WERI-Rb-1 (cell line): ENCODE data around the gene ABCB11.

Experiments
- DNase-seq: peaks from one replicate; pipeline ENCODE4 v3.0.0-alpha.2; 2020
- H3K27ac ChIP-seq: fragments of 250-450 bp; sonication (Bioruptor Pico); 2 replicates; pipeline ENCODE4 v1.5.1; 2020; ENCODE audit warnings: mild to moderate bottlenecking, moderate library complexity
- H3K27me3 ChIP-seq: fragments of 250-450 bp; sonication (Bioruptor Pico); 2 replicates; pipeline ENCODE4 v1.5.1; 2021; ENCODE audit warnings: mild to moderate bottlenecking, low read depth, moderate library complexity; ENCODE audit not compliant: insufficient read depth, severe bottlenecking
- H3K36me3 ChIP-seq: fragments of 250-450 bp; sonication (Bioruptor Pico); 2 replicates; pipeline ENCODE4 v1.5.1; 2020; ENCODE audit warnings: mild to moderate bottlenecking, moderate library complexity
- H3K4me3 ChIP-seq: 2 replicates; pipeline ENCODE4 v1.5.1; 2011; ENCODE audit warnings: low read depth, mild to moderate bottlenecking, control low read depth, low read length
- H3K9me3 ChIP-seq: fragments of 250-450 bp; sonication (Bioruptor Pico); 2 replicates; pipeline ENCODE4 v1.5.1; 2021; ENCODE audit warnings: mild to moderate bottlenecking, moderate library complexity; ENCODE audit not compliant: severe bottlenecking
- TF ChIP-seq, protein P1 (sequence below): IDR thresholded peaks from 2 replicates; pipeline ENCODE4 v1.5.1; 2011; ENCODE audit warnings: low read depth, mild to moderate bottlenecking, control low read depth, inconsistent platforms, low read length

The ABCB11 gene

DNA sequence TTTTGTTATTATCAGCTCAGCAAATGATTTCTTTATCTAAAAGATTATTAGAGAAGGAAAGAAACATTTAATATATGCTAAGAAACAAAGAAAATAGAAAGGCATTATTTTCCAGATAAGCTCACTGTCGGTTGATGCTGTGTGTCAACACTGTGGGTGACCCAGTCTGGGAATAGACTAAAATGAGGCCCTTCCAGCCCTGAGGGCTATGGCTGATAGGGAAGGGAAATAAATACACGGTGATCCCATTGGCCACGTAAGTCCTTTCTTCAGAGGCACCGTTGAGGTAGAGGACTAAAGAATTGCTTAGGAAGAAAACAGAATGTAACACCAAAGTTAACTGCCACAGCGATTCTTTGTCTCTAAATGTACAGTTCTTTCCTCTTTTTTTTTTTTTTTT is 1.8 kb downstream of the ABCB11 start:
- Histone ChIP-seq H3K9me3 (no peaks in the 10 kb centered on the region), H3K36me3 (no peaks in the 10 kb centered on the region), H3K27ac (no peak overlapping the region), H3K27me3 (no peaks in the 10 kb centered on the region), H3K4me3 (no peak overlapping the region)
- TF ChIP-seq, protein P1, sequence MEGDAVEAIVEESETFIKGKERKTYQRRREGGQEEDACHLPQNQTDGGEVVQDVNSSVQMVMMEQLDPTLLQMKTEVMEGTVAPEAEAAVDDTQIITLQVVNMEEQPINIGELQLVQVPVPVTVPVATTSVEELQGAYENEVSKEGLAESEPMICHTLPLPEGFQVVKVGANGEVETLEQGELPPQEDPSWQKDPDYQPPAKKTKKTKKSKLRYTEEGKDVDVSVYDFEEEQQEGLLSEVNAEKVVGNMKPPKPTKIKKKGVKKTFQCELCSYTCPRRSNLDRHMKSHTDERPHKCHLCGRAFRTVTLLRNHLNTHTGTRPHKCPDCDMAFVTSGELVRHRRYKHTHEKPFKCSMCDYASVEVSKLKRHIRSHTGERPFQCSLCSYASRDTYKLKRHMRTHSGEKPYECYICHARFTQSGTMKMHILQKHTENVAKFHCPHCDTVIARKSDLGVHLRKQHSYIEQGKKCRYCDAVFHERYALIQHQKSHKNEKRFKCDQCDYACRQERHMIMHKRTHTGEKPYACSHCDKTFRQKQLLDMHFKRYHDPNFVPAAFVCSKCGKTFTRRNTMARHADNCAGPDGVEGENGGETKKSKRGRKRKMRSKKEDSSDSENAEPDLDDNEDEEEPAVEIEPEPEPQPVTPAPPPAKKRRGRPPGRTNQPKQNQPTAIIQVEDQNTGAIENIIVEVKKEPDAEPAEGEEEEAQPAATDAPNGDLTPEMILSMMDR = no peak
- no peak for DNase-seq

DNA sequence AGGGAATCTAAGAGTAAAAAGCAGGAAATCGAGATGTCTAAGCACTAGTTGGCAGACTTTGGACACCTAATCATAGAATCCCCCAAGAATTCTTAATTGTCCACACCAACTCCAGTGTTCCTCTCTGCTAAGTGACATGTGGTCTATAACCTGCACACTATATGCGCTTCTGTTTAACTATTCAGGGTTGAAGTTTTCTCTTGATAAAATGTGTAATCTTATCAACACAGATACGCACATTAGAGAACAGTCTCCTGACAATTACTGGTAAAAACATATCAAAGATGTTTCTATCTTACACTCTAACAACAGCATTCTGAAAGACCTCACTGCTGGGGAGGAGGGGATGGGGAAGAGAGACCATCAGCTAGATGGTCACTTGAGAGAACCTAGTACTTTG is 3.9 kb downstream of the ABCB11 start:
- TF ChIP-seq, protein P1 = no peak
- no peaks in the 10 kb centered on the region for H3K27me3 ChIP-seq
- no peak for DNase-seq
- H3K36me3 ChIP-seq = no peaks in the 10 kb centered on the region
- no peaks in the 10 kb centered on the region for H3K9me3 ChIP-seq
- H3K4me3 ChIP-seq = no peak overlapping the region
- H3K27ac ChIP-seq = no peak overlapping the region

DNA sequence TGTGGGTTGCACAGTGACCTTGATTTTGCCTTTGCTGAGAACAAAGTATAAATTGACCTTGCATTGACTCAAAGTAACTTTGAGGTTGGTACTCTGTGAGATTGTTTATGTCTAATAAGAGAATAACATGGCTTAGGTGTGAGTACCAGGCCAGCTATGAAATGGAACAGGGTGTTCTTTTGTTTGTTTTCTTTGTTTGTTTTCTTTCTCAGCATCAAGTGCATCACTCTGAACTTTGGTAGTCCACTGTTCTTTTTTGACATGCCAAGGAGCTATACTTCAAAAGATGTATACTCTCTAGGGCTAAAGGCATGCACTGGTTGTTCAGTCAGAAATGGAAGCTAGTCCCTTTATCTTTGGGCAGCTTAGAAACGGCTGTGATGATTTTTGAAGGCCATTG is 5.1 kb downstream of the ABCB11 start:
- Histone ChIP-seq H3K36me3 (no peaks in the 10 kb centered on the region), H3K4me3 (no peak overlapping the region), H3K9me3 (no peaks in the 10 kb centered on the region), H3K27ac (no peak overlapping the region), H3K27me3 (no peaks in the 10 kb centered on the region)
- TF ChIP-seq, protein P1 = no peak
- no peak for DNase-seq

DNA sequence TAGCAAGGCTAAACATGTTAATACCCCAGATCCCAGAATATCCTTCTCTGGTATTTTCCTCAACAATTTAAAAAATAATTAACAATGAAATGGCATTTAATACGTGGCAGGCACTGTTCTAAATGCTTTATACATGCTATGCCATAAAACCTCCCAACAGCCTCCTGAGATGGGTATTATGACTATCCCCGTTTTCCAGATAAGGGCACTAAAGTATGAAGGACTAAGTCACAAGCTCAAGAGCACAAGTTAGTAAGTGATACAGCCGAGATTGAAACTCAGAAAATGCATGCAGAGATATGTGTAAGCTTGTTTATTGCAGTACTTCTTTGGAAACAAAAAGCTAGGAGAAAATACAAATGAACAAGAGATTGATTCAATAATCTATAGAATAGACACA is 8.0 kb downstream of the ABCB11 start:
- no peak for DNase-seq
- Histone ChIP-seq H3K27ac (no peak overlapping the region), H3K36me3 (no peaks in the 10 kb centered on the region), H3K9me3 (no peaks in the 10 kb centered on the region), H3K27me3 (no peaks in the 10 kb centered on the region), H3K4me3 (no peak overlapping the region)
- TF ChIP-seq, protein P1 = no peak

DNA sequence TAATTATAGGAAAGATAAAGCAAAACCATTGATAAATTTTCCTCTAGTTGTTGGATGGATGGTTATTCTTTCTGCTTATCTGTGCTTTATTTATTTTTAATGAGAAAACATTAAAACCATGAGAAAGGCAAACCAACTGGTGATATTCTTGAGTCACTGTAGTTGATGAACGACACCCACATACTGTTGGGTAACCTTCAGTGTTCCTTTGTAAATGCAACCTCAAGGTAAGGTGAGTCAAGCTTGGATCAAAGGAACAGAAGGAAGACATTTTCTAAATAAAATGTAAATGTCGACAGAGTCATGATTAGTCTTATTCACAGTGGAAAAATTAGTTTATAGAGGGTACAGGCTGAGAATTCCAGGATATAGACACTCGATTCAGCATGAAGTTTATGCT is 12.7 kb downstream of the ABCB11 start:
- H3K36me3 ChIP-seq = no peaks in the 10 kb centered on the region
- TF ChIP-seq, protein P1 = no peak
- H3K27me3 ChIP-seq = no peaks in the 10 kb centered on the region
- H3K27ac ChIP-seq = no peak overlapping the region
- H3K4me3 ChIP-seq = no peak overlapping the region
- DNase-seq = no peak
- no peaks in the 10 kb centered on the region for H3K9me3 ChIP-seq

DNA sequence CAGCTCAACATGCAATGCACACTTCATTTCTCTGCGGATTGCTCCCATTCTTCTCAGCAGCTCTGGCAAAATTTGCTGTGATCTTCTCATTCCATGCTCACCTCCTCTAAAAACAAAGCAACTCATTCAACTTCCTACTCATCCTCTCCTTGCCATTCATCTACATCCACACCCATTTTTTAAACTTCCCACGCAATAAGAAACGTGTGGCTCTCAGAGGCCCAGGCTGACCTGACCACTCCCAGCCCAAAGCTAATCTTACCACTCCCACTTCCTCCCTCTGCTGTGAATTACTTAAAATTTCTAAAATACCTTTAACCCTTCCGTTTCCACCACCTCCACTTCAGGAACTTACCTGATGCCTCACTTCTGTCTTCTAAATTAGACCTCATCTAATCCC is 15.2 kb downstream of the ABCB11 start:
- H3K27ac ChIP-seq = no peak overlapping the region
- H3K9me3 ChIP-seq = no peaks in the 10 kb centered on the region
- no peaks in the 10 kb centered on the region for H3K27me3 ChIP-seq
- H3K4me3 ChIP-seq = no peak overlapping the region
- no peak for DNase-seq
- TF ChIP-seq, protein P1 = no peak
- no peaks in the 10 kb centered on the region for H3K36me3 ChIP-seq
